SH-SY5Y (cell line): ENCODE data around the gene FLRT1.

Experiments used
- GATA2 ChIP-seq: IDR thresholded peaks from 2 replicates; pipeline ENCODE4 v1.6.1; 2011; ENCODE audit warnings: mild to moderate bottlenecking, low read depth, low read length
- GATA3 ChIP-seq: IDR thresholded peaks from 2 replicates; pipeline ENCODE4 v1.6.1; 2011; ENCODE audit warnings: low read depth, mild to moderate bottlenecking, low read length, moderate library complexity

The FLRT1 gene

DNA sequence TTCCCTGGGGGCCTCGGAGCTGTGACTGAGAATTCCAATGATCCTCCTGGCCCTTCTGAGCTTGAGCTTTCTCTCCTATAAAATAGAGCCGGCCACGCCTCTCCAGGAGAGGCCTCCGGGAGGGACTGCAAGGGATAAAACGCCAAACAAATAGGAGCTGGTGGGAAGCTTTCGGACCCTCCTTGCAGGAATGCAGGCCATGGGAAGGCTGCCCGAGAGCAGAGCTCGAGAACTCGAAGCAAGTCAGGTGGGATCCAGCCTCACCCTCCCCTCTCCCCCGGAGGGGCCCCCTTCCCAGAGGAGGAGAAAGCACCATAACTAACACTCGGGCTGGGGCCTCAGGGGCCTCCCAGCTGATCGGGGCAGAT lies 34.6 kb downstream of the FLRT1 start:
- TF ChIP-seq GATA3 (no peak), GATA2 (no peak)

DNA sequence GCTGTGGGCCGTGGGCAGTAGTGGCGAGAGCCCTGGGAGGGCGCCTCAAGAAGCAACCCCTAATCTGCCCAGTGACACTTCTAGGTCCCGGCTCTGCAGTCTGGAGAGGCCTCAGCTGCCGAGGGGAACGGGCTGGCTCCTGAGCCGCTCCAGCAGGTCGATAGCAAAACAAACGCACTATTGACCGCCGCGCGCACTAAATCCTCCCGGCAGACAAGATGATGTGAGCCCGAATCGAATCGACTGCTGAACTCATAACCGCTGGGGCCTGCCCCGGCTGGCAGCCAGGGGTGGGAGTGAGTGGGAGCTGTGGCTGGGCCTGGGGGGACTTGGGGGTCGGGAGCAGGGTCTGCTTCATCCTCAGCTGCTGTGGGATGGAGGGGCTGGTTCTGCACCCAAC lies 36.1 kb downstream of the FLRT1 start:
- no peak for TF ChIP-seq GATA3
- no peak for TF ChIP-seq GATA2

DNA sequence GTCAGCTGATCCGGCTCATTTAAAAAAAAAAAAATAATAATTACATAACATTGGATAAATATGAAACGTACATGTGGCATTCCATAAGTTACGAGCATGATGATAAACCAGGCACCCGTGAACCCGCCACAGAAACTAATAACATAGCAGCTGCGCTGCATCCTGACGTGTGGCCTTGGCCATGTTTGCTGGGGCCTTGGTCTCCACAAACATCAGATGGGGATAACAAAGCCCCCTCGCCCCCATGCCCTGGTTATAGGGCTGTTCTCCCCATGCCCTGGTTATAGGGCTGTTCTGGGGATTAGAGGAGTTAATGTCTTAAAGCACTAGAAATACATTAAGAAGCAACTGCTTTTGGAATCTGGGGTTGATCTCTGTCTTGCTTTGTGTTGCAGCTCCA lies 36.7 kb downstream of the FLRT1 start:
- TF ChIP-seq GATA2: no peak
- no peak for TF ChIP-seq GATA3

DNA sequence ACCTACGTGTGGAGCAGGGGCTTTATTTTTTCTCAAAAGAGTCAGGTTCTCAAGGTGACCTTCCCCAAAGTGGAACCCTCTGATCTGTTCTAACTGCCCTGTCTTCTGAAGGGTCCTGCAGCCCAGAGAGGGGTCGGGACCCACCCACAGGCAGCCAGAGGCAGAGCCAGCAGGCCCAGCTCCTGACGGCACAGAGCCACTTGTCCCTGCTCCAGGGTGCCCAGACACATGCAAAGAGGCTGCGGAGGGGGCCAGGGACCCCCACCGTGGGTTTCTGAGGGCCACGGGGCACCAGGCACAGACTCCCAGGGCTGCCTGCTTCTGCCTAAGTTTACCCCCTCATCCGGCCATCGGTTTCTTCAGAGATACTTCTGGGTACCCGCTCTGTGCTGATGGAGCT lies 37.1 kb downstream of the FLRT1 start:
- no peak for TF ChIP-seq GATA3
- TF ChIP-seq GATA2: no peak

DNA sequence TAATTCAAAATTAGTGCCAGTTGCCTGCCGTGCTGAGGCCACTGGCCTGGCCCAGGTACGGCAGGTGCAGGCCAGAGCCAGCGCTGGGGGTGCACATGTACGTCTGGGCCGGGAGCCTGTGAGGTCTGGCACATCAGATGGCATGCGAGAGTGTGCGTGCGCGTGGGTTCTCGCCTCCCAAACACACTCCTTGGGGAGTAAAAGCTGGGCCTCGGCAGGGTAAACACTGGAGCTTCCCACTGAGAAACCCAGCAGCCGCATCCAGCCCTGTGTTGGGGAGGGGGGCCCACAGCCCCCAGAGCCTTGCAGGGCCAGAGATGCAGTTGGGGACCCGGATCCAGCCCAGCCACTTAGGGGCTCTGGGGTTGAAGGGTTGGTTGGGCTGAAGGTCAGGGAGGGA lies 37.8 kb downstream of the FLRT1 start:
- no peak for TF ChIP-seq GATA3
- no peak for TF ChIP-seq GATA2

DNA sequence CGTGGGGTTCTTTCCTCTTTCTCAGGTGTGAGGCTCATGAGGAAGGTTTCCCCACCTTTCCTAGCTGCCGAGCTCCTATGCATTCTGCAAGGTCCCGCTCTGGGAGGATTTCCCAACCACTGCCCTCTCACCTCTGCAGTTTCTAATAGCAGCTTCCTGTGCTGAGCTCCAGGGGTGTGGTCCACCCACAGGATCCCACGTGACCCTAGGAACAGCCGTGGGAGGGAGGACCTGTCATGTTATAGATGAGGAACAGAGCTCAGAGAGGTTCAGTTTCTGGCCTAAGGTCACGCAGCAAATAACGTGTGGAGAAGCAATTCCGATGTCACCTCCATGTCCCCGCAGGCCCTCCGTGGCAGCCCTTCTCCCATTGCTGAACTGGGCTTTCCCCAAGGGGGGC lies 38.5 kb downstream of the FLRT1 start:
- no peak for TF ChIP-seq GATA3
- no peak for TF ChIP-seq GATA2

DNA sequence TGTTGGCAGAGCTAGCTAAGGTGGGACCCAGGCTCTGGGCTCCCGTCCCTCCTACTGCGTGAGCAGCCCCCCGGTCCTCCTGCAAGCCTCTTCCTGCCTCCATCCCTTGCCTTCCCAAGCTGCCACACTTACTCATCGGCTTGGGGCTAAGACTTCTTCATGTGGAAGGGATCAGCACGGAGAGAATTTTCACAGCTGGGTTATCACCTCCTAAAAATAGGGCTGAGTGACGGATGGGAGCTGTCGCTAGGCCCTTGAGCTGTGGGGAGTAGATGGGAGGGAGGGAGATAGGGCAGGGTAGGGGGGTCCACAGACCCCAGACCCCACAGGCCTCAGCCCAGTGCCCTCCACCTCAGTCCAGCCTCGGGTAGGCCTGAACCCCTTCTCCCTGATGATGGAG lies 41.0 kb downstream of the FLRT1 start:
- TF ChIP-seq GATA3 (no peak), GATA2 (no peak)

DNA sequence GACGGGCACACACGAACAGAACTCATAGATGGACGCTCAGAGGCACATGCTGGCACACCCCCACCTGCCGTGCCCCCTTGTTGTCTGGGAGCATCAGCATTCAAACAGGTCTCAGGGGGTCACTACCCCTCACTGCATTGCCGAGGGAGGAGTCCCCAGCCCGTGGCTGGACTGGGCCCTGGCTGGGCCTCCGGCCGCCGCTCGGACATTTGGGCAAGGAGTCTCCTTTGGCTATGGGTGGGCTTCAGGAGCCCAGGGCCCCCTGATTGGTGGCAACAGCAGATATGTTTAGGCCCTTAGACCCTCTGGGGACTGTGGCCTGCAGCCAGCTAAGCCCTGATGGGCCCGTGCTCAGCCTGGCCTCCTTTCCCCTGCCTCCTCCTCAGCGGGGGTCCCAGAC lies 41.9 kb downstream of the FLRT1 start:
- TF ChIP-seq GATA2 (no peak), GATA3 (no peak)

DNA sequence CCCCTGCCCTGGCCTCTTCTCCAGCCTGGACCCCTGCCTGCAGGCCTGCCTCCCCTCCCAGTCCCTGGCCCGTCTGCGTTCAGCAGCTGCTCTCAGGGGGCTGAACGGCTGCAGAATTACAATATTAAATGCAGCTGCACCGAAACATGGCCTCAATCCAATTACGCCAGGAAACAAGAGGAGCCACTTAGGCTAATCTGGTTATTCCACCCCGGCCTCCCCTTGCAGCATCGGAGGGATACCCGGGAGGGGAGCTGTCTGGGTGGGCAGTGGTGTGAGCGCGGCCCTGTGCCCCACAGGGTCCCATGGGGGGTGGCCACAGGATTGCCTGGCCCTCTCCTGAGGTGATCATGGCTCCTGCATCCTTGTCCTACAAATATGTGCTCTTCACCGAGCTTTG lies 42.6 kb downstream of the FLRT1 start:
- no peak for TF ChIP-seq GATA2
- no peak for TF ChIP-seq GATA3

DNA sequence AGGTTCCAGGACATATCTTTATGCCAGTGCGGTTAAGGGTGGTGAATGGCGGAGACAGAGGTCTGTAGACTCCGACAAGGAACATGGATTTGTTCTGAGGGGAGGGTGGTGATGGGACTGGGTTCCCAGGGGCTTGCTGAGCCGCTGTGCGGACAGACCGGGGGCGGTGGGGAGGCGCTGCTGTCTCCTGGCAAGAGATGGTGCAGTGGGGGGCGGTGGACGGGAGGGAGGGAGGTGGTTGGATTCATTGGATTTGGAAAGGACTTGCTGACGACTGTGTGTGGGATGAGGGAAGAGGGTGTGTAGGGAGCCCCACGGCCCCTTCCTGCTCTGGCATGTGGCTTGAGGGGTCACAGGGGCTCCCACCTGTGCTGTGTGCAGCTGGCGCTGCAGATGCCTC lies 43.2 kb downstream of the FLRT1 start:
- TF ChIP-seq GATA3 (no peak), GATA2 (no peak)

DNA sequence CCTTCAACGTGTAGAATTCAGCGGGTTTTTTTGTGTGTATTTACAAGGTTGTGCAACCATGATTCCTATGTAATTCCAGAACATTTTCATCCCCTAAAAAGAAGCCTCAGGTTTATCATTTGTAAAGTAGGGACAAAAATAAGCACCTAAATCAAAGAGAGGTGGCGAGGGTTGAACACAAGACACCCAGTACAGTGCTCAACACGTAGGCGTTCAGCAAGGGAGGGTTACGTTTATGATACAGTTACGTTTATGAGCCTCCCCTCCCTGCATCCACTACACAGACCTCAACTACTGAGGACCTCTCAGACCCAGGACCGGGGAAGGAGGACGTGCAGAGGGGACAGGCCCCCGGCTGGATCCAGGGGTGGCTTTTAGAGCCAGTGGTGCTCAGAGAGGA lies 44.7 kb downstream of the FLRT1 start:
- TF ChIP-seq GATA3: no peak
- no peak; the same call in 1 of the 2 replicates for TF ChIP-seq GATA2

DNA sequence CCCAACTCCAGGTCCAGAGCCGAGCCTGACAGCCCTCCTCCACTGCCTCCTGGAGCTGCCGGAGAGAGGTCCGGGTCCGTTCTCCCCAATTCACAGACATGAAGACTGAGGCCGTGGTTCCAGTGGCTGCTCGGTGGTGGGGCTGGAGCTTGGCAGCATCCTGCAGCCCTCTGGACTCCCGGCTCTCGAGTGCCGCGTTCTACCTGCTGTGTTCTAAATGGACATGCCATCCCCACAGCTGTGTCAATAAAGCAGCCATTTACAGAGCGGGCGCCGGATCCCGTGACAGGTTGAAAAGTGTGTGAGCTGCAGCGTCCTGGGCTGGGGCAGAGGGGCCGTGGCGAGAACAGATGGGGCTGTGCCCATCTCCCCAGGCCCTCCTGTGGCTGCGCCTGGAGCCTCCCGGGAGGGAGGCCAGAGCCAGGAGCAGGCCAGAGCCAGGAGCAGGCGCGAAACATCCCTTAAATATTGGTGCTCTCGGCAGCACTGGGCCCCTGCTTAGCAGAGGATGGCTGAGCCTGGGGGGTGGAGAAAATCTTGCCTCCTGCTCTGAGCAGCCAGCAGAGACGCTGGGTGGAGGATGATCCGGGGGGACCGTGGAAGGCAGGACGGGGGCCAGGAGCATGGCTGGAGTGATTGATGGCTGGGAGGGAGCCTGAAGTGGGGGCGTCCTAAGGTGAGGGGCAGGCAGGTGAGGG lies 46.2 kb downstream of the FLRT1 start:
- TF ChIP-seq GATA3 (no peak), GATA2 (no peak)

DNA sequence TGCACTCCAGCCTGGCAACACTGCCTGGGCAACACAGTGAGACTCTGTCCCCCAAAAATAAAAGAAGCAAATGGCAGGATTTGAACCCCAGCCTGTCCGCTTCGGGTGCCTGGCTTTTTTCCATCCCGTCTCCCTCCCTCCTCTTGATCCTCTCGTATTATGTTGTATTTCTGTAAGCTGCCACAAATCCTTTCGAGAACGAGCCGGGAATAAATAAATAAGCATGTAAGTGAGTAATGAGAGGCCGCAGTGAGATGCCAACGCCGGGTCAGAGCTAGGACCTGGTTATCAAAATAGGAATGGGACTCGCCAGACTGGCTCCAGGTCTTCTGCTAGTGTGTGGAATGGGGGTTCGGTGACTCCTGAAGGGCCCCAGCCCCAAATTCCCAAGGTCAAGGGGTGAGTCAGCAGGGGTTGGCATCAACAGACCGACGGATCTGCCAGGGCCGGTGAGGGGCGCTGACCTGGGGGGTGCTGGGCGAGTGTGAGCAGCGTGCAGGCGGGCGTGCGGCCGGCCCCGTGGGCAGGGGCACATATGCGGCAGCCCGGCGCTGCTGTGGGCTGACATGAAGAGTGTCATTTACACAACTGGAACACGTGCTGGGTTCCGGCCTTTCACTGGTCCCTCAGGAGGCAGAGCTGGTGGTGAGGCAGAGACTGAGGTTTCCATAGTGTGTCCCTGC lies 47.8 kb downstream of the FLRT1 start:
- TF ChIP-seq GATA3 (no peak), GATA2 (no peak)

DNA sequence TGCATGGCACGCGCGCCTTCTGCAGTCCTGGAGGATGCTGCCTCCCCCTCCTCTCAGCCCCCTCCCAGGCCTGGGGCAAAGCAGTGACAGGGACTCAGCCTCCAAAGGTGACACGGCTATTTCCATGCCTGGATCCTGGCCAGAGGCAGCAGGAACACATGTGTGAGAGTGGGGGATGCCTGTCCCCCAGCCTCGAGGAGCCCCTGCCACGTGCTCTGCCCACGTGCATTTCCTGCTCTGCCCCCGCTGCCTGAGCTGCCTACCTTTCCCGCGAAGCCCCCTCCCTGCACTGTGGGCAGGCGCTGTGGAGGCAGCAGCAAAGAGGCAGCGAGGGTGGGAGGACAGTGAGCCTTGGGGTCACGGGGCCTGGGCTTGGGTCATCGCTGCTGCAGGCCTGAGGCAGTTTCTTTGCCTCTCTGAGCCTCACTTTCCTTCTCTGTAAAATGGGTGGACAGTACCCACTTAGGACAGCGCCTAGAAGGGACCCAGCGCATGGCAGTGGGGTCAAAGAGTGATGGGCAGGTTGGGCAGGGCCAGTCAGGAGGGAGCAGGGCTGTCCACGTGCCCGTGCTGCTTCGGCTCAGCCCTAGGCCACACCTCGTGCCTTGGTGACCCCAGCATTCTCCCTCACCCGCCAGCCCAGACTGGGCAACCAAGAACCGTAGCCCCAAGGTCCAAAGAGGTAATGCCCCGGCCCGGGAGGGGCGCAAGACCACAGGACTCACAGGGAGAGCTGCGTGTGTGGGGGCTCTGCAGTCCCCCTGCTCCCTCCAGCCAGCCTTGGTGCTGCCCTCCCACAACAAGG lies 48.6 kb downstream of the FLRT1 start:
- no peak for TF ChIP-seq GATA3
- no peak for TF ChIP-seq GATA2
